ENCODE results near the gene SLF1.

SLF1 gene

GRCh38 chr5:94667937-94668336, 49.5 kb downstream of the SLF1 start:
- no peak for DNase-seq

- no peak for DNase-seq
These were observed 52.3 kb downstream of the SLF1 start for GRCh38 chr5:94670726-94671125.

- DNase-seq: no peak
These were observed 54.3 kb downstream of the SLF1 start for GRCh38 chr5:94672746-94673145.

GRCh38 chr5:94674490-94675382, 56.3 kb downstream of the SLF1 start:
- no peak for DNase-seq

GRCh38 chr5:94675965-94676618, 57.6 kb downstream of the SLF1 start:
- no peak for DNase-seq

GRCh38 chr5:94682814-94683520, 64.5 kb downstream of the SLF1 start:
- no peak for DNase-seq

GRCh38 chr5:94689908-94690307, 71.4 kb downstream of the SLF1 start:
- no peak for DNase-seq

- peak; percentile 85 for DNase-seq
These were observed 72.3 kb downstream of the SLF1 start for GRCh38 chr5:94690778-94691177.

GRCh38 chr5:94691291-94691690, 72.8 kb downstream of the SLF1 start:
- peak; percentile 70 for DNase-seq

- DNase-seq: peak; percentile 88
These were observed 73.5 kb downstream of the SLF1 start for GRCh38 chr5:94691949-94692348.

- peak; percentile 51 for DNase-seq
These were observed 74.1 kb downstream of the SLF1 start for GRCh38 chr5:94692581-94692980.

GRCh38 chr5:94693043-94693822, 74.8 kb downstream of the SLF1 start:
- peak; percentile 86 for DNase-seq

GRCh38 chr5:94693845-94694370, 75.4 kb downstream of the SLF1 start:
- DNase-seq: no peak

- DNase-seq: no peak
These were observed 76.2 kb downstream of the SLF1 start for GRCh38 chr5:94694671-94695070.

- peak; percentile 33 for DNase-seq
These were observed 79.7 kb downstream of the SLF1 start for GRCh38 chr5:94698197-94698596.

- no peak for DNase-seq
These were observed 81.1 kb downstream of the SLF1 start for GRCh38 chr5:94699562-94699961.

GRCh38 chr5:94700592-94700991, 82.1 kb downstream of the SLF1 start:
- no peak for DNase-seq

GRCh38 chr5:94702729-94703128, 84.3 kb downstream of the SLF1 start:
- DNase-seq: no peak

GRCh38 chr5:94705427-94705826, 87.0 kb downstream of the SLF1 start:
- DNase-seq: no peak

GRCh38 chr5:94707359-94707758, 88.9 kb downstream of the SLF1 start:
- no peak for DNase-seq

- DNase-seq: no peak
These were observed 90.8 kb downstream of the SLF1 start for GRCh38 chr5:94709277-94709676.

GRCh38 chr5:94711785-94712184, 93.3 kb downstream of the SLF1 start:
- DNase-seq: no peak

GRCh38 chr5:94715768-94716167, 97.3 kb downstream of the SLF1 start:
- no peak for DNase-seq
